Measurements from ENCODE around the gene SPATC1L. TPM values are rescaled to one million over a fixed set of nuclear protein-coding genes. Genes with fewer than 3 reads are reported as not detected.

The SPATC1L gene
- total RNA-seq, 6 donors from 2014 or later = 0.91 to 22.0 (median 7.2) TPM

DNA sequence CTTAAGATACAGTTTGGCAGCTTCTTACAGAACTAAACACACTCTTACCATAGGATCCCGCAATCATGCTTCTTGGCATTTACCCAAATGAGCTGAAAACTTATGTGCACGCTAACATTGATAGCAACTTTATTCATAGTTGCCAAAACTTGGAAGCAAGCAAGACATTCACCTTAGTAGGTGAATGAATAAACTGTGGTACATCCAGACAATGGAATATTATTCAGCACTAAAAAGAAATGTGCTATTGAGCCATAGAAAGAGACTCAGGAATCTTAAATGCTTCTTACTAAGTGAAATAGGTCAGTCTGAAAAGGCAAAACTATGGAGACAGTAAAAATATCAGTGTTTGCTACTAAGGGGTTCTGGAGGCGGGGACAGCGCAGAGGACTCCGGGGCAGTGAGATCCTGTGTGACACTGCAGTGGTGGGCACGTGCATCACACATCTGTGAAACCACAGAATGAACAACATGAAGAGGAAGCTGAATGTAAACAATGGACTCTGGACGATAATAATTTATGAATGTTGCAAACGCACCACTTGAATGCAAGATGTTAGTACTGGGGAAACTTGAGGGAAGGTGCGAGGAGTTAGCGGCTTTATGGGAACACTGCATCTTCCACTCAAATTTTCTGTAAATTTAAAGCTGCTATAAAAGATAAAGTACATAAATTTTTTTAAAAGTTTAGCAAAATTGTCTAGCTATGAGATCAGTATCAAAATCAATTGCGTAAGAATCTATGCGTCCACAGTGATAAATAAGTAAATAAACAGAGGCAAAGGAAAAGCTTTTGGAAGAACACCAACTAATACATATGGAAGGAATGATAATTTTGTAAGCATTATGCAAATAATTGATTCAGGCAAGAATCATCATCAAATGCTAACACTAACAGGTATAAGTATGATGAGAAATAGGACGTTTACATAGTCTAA is 15.4 kb upstream of the SPATC1L start:
- DNase-seq = no peak
- Histone ChIP-seq H3K9me3 (no peaks in the 10 kb centered on the region), H3K4me3 (no peak overlapping the region), H3K27ac (no peak overlapping the region), H3K27me3 (no peaks in the 10 kb centered on the region), H3K4me1 (peaks cover 0 to 3% (median 0%) of the 10 kb centered on the region in 4 donors), H3K36me3 (peaks cover 20 to 81% (median 51%) of the 10 kb centered on the region in 4 donors)
- WGBS, 2 donors = 73 to 74% methylated on average over 13 of the region's 13 CpGs
- TF ChIP-seq POLR2A (IDR thresholded peaks at IDR 0.05) = no peak
- no peak for TF ChIP-seq EP300 (IDR thresholded peaks at IDR 0.05)
- TF ChIP-seq, protein P1, sequence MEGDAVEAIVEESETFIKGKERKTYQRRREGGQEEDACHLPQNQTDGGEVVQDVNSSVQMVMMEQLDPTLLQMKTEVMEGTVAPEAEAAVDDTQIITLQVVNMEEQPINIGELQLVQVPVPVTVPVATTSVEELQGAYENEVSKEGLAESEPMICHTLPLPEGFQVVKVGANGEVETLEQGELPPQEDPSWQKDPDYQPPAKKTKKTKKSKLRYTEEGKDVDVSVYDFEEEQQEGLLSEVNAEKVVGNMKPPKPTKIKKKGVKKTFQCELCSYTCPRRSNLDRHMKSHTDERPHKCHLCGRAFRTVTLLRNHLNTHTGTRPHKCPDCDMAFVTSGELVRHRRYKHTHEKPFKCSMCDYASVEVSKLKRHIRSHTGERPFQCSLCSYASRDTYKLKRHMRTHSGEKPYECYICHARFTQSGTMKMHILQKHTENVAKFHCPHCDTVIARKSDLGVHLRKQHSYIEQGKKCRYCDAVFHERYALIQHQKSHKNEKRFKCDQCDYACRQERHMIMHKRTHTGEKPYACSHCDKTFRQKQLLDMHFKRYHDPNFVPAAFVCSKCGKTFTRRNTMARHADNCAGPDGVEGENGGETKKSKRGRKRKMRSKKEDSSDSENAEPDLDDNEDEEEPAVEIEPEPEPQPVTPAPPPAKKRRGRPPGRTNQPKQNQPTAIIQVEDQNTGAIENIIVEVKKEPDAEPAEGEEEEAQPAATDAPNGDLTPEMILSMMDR (IDR thresholded peaks at IDR 0.05) = no peak
- TF ChIP-seq POLR2AphosphoS5 (IDR thresholded peaks at IDR 0.05) = no peak
- no peak for ATAC-seq (ENCODE audit: low FRiP score in 2 of 2)

DNA sequence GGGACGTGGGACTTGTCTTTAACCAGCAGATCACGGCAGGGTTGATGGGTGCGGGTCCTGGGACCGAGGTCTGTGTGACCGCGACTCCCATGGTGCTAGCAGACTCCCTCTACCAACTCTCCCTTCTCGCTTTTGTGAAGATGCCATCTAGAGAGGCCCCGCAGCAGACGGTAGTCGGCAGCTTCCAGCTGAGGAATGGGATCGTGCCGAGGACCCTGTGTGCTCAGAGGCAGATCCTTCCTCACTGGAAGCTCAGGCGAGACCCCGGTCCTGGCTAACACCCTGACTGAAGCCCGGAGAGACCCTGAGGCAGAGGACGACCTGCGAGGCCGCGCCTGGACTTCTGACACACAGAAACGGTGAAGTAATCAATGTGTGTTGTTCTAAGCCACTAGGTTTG is 12.5 kb upstream of the SPATC1L start:
- H3K4me3 ChIP-seq = no peak overlapping the region
- no peaks in the 10 kb centered on the region for H3K27me3 ChIP-seq
- peaks cover 23 to 87% (median 65%) of the 10 kb centered on the region in 4 donors for H3K36me3 ChIP-seq
- H3K9me3 ChIP-seq = no peaks in the 10 kb centered on the region
- H3K27ac ChIP-seq = no peak overlapping the region
- ATAC-seq (ENCODE audit: low FRiP score in 2 of 2) (no peak), DNase-seq (peak in 1 of 2 donors; percentile 53)
- no peaks in the 10 kb centered on the region for H3K4me1 ChIP-seq
- TF ChIP-seq EP300 (IDR thresholded peaks at IDR 0.05) (no peak), POLR2AphosphoS5 (IDR thresholded peaks at IDR 0.05) (no peak), POLR2A (IDR thresholded peaks at IDR 0.05) (no peak)
- TF ChIP-seq, protein P1 (IDR thresholded peaks at IDR 0.05) = no peak
- WGBS, 2 donors = 90 to 93% methylated on average over 20 of the region's 20 CpGs

DNA sequence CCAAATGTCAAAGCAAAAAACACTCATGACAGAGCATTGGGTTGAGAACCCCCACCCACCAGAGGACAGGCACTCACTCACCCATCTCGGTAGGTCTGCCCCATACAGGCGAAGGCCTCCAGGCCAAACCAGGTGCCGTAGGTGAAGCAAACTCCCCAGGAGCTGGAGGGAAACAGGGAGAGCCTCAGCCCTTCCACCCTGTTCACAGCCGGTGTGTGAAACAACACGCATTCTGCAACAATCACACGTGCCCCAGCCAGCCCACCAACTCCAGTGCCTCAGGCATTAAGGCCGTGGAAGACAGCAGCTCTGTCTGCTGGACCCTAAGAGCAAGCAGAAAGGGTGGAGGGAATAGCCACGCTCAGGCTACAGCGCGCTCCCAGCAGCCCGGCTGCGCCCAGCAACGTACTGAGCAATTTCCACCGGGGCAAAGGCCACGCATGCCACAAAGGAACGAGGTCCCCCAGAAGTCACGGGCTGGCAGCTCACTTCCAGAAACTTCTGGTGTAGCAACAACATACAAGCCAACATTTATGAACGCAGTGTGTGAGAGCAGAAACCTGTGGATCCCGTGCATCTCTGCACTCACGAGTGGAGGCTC is 11.4 kb upstream of the SPATC1L start:
- no peak for DNase-seq
- H3K4me1 ChIP-seq = peaks cover 0 to 10% (median 0%) of the 10 kb centered on the region in 4 donors
- TF ChIP-seq POLR2AphosphoS5 (IDR thresholded peaks at IDR 0.05) = no peak
- TF ChIP-seq POLR2A (IDR thresholded peaks at IDR 0.05) = no peak
- TF ChIP-seq EP300 (IDR thresholded peaks at IDR 0.05) = no peak
- TF ChIP-seq, protein P1 (IDR thresholded peaks at IDR 0.05) = no peak
- no peak overlapping the region for H3K4me3 ChIP-seq
- ATAC-seq (ENCODE audit: low FRiP score in 2 of 2) = no peak
- H3K27me3 ChIP-seq = no peaks in the 10 kb centered on the region
- H3K9me3 ChIP-seq = no peaks in the 10 kb centered on the region
- 91% methylated on average over 8 to 20 of the region's 20 CpGs for WGBS, 2 donors
- H3K27ac ChIP-seq = no peak overlapping the region
- H3K36me3 ChIP-seq = peaks cover 23 to 95% (median 71%) of the 10 kb centered on the region in 4 donors

DNA sequence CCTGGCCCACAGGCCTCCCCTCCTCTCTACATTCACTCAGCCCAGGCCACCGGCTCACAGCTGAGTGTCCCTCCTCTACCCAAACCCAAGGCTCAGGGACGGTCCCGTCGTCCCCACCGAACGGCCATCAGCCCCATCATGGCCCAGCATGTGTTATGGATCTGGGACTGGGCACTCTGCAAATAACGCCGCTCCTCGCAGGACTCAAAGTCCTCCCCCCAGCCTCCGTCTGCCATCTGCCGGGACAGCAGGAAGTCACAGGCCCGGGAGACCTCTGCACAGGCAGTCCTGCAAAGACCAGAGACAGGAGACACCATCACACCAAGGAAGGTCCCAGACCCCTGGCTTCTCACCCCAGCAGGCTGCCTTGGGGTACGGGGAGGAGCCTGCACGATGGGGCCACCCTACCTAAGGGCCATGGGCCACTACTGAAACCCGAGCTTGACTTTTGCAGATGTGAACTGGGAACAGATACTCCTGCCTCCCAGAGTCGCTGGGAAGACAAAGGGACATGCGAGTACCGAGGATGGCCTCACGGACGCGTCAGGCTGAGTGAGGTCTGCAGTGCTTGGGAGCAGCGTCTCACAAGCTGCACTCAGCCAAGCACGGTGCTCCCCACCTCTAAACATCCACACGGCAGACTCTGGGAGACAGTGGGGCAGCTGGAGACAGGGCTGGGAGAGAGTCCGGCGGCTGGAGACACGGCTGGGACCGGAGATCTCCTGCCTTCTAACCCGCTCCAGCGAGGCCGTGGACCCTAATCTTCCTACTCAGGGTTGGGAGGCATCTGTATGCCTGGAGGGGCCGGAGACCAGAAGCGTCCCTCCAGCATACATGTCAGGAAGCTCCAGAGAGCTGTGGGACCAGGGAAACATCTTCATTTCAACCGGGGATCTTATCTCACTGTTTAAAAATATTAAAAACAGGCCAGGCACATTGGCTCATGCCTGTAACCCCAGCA is 10.4 kb upstream of the SPATC1L start:
- WGBS, 2 donors = 80 to 94% methylated on average over 15 to 34 of the region's 34 CpGs
- DNase-seq = no peak
- H3K36me3 ChIP-seq = peaks cover 23 to 95% (median 72%) of the 10 kb centered on the region in 4 donors

More for the DNA sequence above, 10.4 kb upstream of the SPATC1L start:
- H3K27me3 ChIP-seq = no peaks in the 10 kb centered on the region
- H3K27ac ChIP-seq = no peak overlapping the region
- peaks cover 3 to 18% (median 6%) of the 10 kb centered on the region in 4 donors for H3K4me1 ChIP-seq
- TF ChIP-seq, protein P1 (IDR thresholded peaks at IDR 0.05) = no peak
- TF ChIP-seq EP300 (IDR thresholded peaks at IDR 0.05) (no peak), POLR2A (IDR thresholded peaks at IDR 0.05) (no peak), POLR2AphosphoS5 (IDR thresholded peaks at IDR 0.05) (no peak)
- ATAC-seq (ENCODE audit: low FRiP score in 2 of 2) = no peak
- H3K4me3 ChIP-seq = no peak overlapping the region
- H3K9me3 ChIP-seq = no peaks in the 10 kb centered on the region

Data from upper lobe of left lung (tissue), 6 donors.